NT2/D1 (cell line): ENCODE data around the gene RALGDS.
"Not testable (repeated sequence)": the region's sequence is repeated elsewhere in the genome, so short reads cannot be mapped to it uniquely, and the experiment has no call there.

Experiments
- DNase-seq: peaks from one replicate; pipeline ENCODE4 v3.0.0-alpha.2; 2011; ENCODE audit warnings: low read depth, low spot score
- H3K27me3 ChIP-seq: 2 replicates; pipeline ENCODE4 v1.6.0; 2011; ENCODE audit warnings: mild to moderate bottlenecking; ENCODE audit not compliant: insufficient read length, insufficient read depth
- H3K36me3 ChIP-seq: 2 replicates; pipeline ENCODE4 v1.6.1; 2011; ENCODE audit warnings: mild to moderate bottlenecking, low read length, mixed read lengths; ENCODE audit not compliant: insufficient read depth, insufficient read length
- H3K4me1 ChIP-seq: 2 replicates; pipeline ENCODE4 v1.5.1; 2011; ENCODE audit not compliant: insufficient read depth, insufficient read length
- H3K4me3 ChIP-seq: 2 replicates; pipeline ENCODE4 v1.5.1; 2011; ENCODE audit warnings: low read depth; ENCODE audit not compliant: insufficient read length
- H3K9ac ChIP-seq: 2 replicates; pipeline ENCODE4 v1.6.0; 2011; ENCODE audit warnings: low read depth; ENCODE audit not compliant: insufficient read length
- H3K9me3 ChIP-seq: 2 replicates; pipeline ENCODE4 v1.5.1; 2011; ENCODE audit warnings: mild to moderate bottlenecking, low read length; ENCODE audit not compliant: insufficient read depth
- SUZ12 ChIP-seq: IDR thresholded peaks from 2 replicates; pipeline ENCODE4 v1.6.1; 2011; ENCODE audit not compliant: insufficient read length, insufficient read depth; ENCODE audit errors: extremely low read depth
- YY1 ChIP-seq: IDR thresholded peaks from 2 replicates; pipeline ENCODE4 v1.6.1; 2011; ENCODE audit not compliant: insufficient read length, insufficient read depth
- ZNF274 ChIP-seq: IDR thresholded peaks from 2 replicates; pipeline ENCODE4 v1.6.1; 2011; ENCODE audit warnings: mild to moderate bottlenecking, low read depth, low read length

Gene RALGDS

GRCh38 chr9:133080786-133081779 lies 40.0 kb downstream of the RALGDS start:
- H3K27me3 ChIP-seq, H3K36me3 ChIP-seq, H3K4me3 ChIP-seq, H3K4me1 ChIP-seq, DNase-seq, H3K9me3 ChIP-seq, H3K9ac ChIP-seq: not testable (repeated sequence)

GRCh38 chr9:133080161-133080560 lies 40.9 kb downstream of the RALGDS start:
- Histone ChIP-seq H3K4me3 (no peak overlapping the region), H3K9me3 (no peaks in the 10 kb centered on the region), H3K4me1 (peaks cover 8% of the 10 kb centered on the region), H3K36me3 (no peaks in the 10 kb centered on the region), H3K27me3 (no peaks in the 10 kb centered on the region), H3K9ac (no peak overlapping the region)
- TF ChIP-seq SUZ12 = no peak
- no peak for TF ChIP-seq ZNF274
- TF ChIP-seq YY1 = no peak
- DNase-seq = no peak

- DNase-seq = no peak
- Histone ChIP-seq H3K9me3 (no peaks in the 10 kb centered on the region), H3K9ac (no peak overlapping the region), H3K4me1 (peaks cover 8% of the 10 kb centered on the region), H3K4me3 (no peak overlapping the region), H3K36me3 (no peaks in the 10 kb centered on the region), H3K27me3 (no peaks in the 10 kb centered on the region)
- TF ChIP-seq ZNF274 (no peak), YY1 (no peak), SUZ12 (no peak)
Measured at GRCh38 chr9:133078486-133078885, 42.6 kb downstream of the RALGDS start.

- Histone ChIP-seq H3K4me1 (peaks cover 7% of the 10 kb centered on the region), H3K27me3 (no peaks in the 10 kb centered on the region), H3K4me3 (no peak overlapping the region), H3K36me3 (peaks cover 3% of the 10 kb centered on the region), H3K9me3 (no peaks in the 10 kb centered on the region), H3K9ac (no peak overlapping the region)
- TF ChIP-seq SUZ12 (no peak), YY1 (no peak), ZNF274 (no peak)
- no peak for DNase-seq
Measured at GRCh38 chr9:133076691-133077090, 44.3 kb downstream of the RALGDS start.

GRCh38 chr9:133075925-133076630 lies 45.0 kb downstream of the RALGDS start:
- H3K9ac ChIP-seq = no peak overlapping the region
- H3K36me3 ChIP-seq = peaks cover 5% of the 10 kb centered on the region
- no peaks in the 10 kb centered on the region for H3K27me3 ChIP-seq
- H3K9me3 ChIP-seq = no peaks in the 10 kb centered on the region
- peaks cover 5% of the 10 kb centered on the region for H3K4me1 ChIP-seq
- TF ChIP-seq ZNF274 (no peak), SUZ12 (no peak), YY1 (no peak)
- DNase-seq = no peak
- no peak overlapping the region for H3K4me3 ChIP-seq

GRCh38 chr9:133074111-133074651 lies 46.9 kb downstream of the RALGDS start:
- no peak overlapping the region for H3K9ac ChIP-seq
- peaks cover 10% of the 10 kb centered on the region for H3K36me3 ChIP-seq
- TF ChIP-seq SUZ12 = no peak
- TF ChIP-seq YY1 = no peak
- no peak for TF ChIP-seq ZNF274
- H3K4me1 ChIP-seq = no peaks in the 10 kb centered on the region
- H3K27me3 ChIP-seq = no peaks in the 10 kb centered on the region
- no peak overlapping the region for H3K4me3 ChIP-seq
- no peak for DNase-seq
- H3K9me3 ChIP-seq = no peaks in the 10 kb centered on the region
